Measurements from ENCODE around the gene PANX3. TPM values are rescaled to one million over a fixed set of nuclear protein-coding genes. Genes with fewer than 3 reads are reported as not detected.

PANX3 gene
- polyA plus RNA-seq (2013, experiment 1 of 2): not detected
- polyA plus RNA-seq (2013, experiment 2 of 2): not detected

GRCh38 chr11:124611064-124611463 lies at the start of gene PANX3:
Gene PANX3 (plus strand): TSS chr11:124611428. CDS start chr11:124611557, 129 bp downstream.
- Histone ChIP-seq H4K5ac (ENCODE audit: low read length) (no peak within 1 kb of the TSS), H2AK5ac (ENCODE audit: low read length) (no peak within 1 kb of the TSS), H3K27me3 (ENCODE audit: insufficient read depth, low read length, poor library complexity) (no peaks in the 10 kb centered on the region), H2BK120ac (ENCODE audit: low read depth, low read length) (no peak within 1 kb of the TSS), H3K4me3 (ENCODE audit: low read length) (no peak within 1 kb of the TSS), H3K18ac (ENCODE audit: low read length) (no peak within 1 kb of the TSS), H3K23ac (ENCODE audit: low read length) (no peak within 1 kb of the TSS), H3K79me1 (ENCODE audit: low read length) (no peaks in the 10 kb centered on the region), H3K27ac (ENCODE audit: low read depth, low read length) (no peak within 1 kb of the TSS), H2BK15ac (replicated peaks; ENCODE audit: low read depth) (no peak within 1 kb of the TSS), H3K9ac (ENCODE audit: low read length) (no peak within 1 kb of the TSS), H4K8ac (ENCODE audit: low read depth, low read length) (no peak within 1 kb of the TSS), H3K36me3 (ENCODE audit: control insufficient read depth, insufficient read depth, low read length) (no peaks in the 10 kb centered on the region), H3K79me2 (ENCODE audit: control insufficient read depth, insufficient read depth, low read length) (no peaks in the 10 kb centered on the region), H2BK5ac (ENCODE audit: low read length) (no peak within 1 kb of the TSS), H3K4ac (ENCODE audit: low read depth, low read length) (no peak within 1 kb of the TSS), H3K4me2 (ENCODE audit: low read length) (no peak within 1 kb of the TSS), H3K4me1 (ENCODE audit: control insufficient read depth, low read depth, low read length) (no peaks in the 10 kb centered on the region), H3K56ac (ENCODE audit: low read length) (no peak within 1 kb of the TSS)
- no peak for DNase-seq
- no CpG with 5 or more reads among the region's 5 CpGs for WGBS (ENCODE audit: extremely low coverage, insufficient coverage, low lambda C conversion rate)

GRCh38 chr11:124569697-124570096 lies 41.5 kb upstream of the PANX3 start, which contains the start of gene OR8A1:
Gene OR8A1 (plus strand): TSS chr11:124569997. CDS start chr11:124570120, 123 bp downstream.
- Histone ChIP-seq H2AK5ac (ENCODE audit: low read length) (no peak within 1 kb of the TSS), H3K18ac (ENCODE audit: low read length) (no peak within 1 kb of the TSS), H2BK15ac (replicated peaks; ENCODE audit: low read depth) (no peak within 1 kb of the TSS), H3K4me3 (ENCODE audit: low read length) (no peak within 1 kb of the TSS), H3K79me1 (ENCODE audit: low read length) (no peaks in the 10 kb centered on the region), H2BK120ac (ENCODE audit: low read depth, low read length) (no peak within 1 kb of the TSS), H3K79me2 (ENCODE audit: control insufficient read depth, insufficient read depth, low read length) (no peaks in the 10 kb centered on the region), H2BK5ac (ENCODE audit: low read length) (no peak within 1 kb of the TSS), H4K5ac (ENCODE audit: low read length) (no peak within 1 kb of the TSS), H3K4ac (ENCODE audit: low read depth, low read length) (no peak within 1 kb of the TSS), H3K27me3 (ENCODE audit: insufficient read depth, low read length, poor library complexity) (no peaks in the 10 kb centered on the region), H3K9ac (ENCODE audit: low read length) (no peak within 1 kb of the TSS), H3K56ac (ENCODE audit: low read length) (no peak within 1 kb of the TSS), H3K4me1 (ENCODE audit: control insufficient read depth, low read depth, low read length) (no peaks in the 10 kb centered on the region), H3K23ac (ENCODE audit: low read length) (no peak within 1 kb of the TSS), H3K4me2 (ENCODE audit: low read length) (no peak within 1 kb of the TSS), H3K27ac (ENCODE audit: low read depth, low read length) (no peak within 1 kb of the TSS), H4K8ac (ENCODE audit: low read depth, low read length) (no peak within 1 kb of the TSS), H3K36me3 (ENCODE audit: control insufficient read depth, insufficient read depth, low read length) (no peaks in the 10 kb centered on the region)
- no peak for DNase-seq
- no CpG with 5 or more reads among the region's 4 CpGs for WGBS (ENCODE audit: extremely low coverage, insufficient coverage, low lambda C conversion rate)

GRCh38 chr11:124570160-124570559 lies 41.1 kb upstream of the PANX3 start:
- H3K4me2 ChIP-seq (ENCODE audit: low read length): no peak overlapping the region
- H3K4me3 ChIP-seq (ENCODE audit: low read length): no peak overlapping the region
- H4K8ac ChIP-seq (ENCODE audit: low read depth, low read length): no peak overlapping the region
- no CpG with 5 or more reads among the region's 7 CpGs for WGBS (ENCODE audit: extremely low coverage, insufficient coverage, low lambda C conversion rate)
- H3K79me2 ChIP-seq (ENCODE audit: control insufficient read depth, insufficient read depth, low read length): no peaks in the 10 kb centered on the region
- no peak overlapping the region for H3K9ac ChIP-seq (ENCODE audit: low read length)
- no peak overlapping the region for H2BK120ac ChIP-seq (ENCODE audit: low read depth, low read length)
- DNase-seq: no peak
- no peak overlapping the region for H2AK5ac ChIP-seq (ENCODE audit: low read length)
- no peak overlapping the region for H4K5ac ChIP-seq (ENCODE audit: low read length)
- no peaks in the 10 kb centered on the region for H3K79me1 ChIP-seq (ENCODE audit: low read length)
- H3K27me3 ChIP-seq (ENCODE audit: insufficient read depth, low read length, poor library complexity): no peaks in the 10 kb centered on the region
- no peak overlapping the region for H3K56ac ChIP-seq (ENCODE audit: low read length)
- no peak overlapping the region for H3K23ac ChIP-seq (ENCODE audit: low read length)
- H3K4me1 ChIP-seq (ENCODE audit: control insufficient read depth, low read depth, low read length): no peaks in the 10 kb centered on the region
- no peak overlapping the region for H3K27ac ChIP-seq (ENCODE audit: low read depth, low read length)
- no peak overlapping the region for H2BK5ac ChIP-seq (ENCODE audit: low read length)
- no peak overlapping the region for H3K18ac ChIP-seq (ENCODE audit: low read length)
- H2BK15ac ChIP-seq (replicated peaks; ENCODE audit: low read depth): no peak overlapping the region
- H3K36me3 ChIP-seq (ENCODE audit: control insufficient read depth, insufficient read depth, low read length): no peaks in the 10 kb centered on the region
- H3K4ac ChIP-seq (ENCODE audit: low read depth, low read length): no peak overlapping the region

GRCh38 chr11:124577716-124578427 lies 33.4 kb upstream of the PANX3 start:
- Histone ChIP-seq H3K4ac (ENCODE audit: low read depth, low read length) (no peak overlapping the region), H2BK15ac (replicated peaks; ENCODE audit: low read depth) (no peak overlapping the region), H3K79me2 (ENCODE audit: control insufficient read depth, insufficient read depth, low read length) (no peaks in the 10 kb centered on the region), H3K27ac (ENCODE audit: low read depth, low read length) (no peak overlapping the region), H4K5ac (ENCODE audit: low read length) (no peak overlapping the region), H4K8ac (ENCODE audit: low read depth, low read length) (no peak overlapping the region), H3K4me3 (ENCODE audit: low read length) (no peak overlapping the region), H3K56ac (ENCODE audit: low read length) (no peak overlapping the region), H3K4me2 (ENCODE audit: low read length) (no peak overlapping the region), H3K79me1 (ENCODE audit: low read length) (no peaks in the 10 kb centered on the region), H3K9ac (ENCODE audit: low read length) (no peak overlapping the region), H3K18ac (ENCODE audit: low read length) (no peak overlapping the region), H3K23ac (ENCODE audit: low read length) (no peak overlapping the region), H3K27me3 (ENCODE audit: insufficient read depth, low read length, poor library complexity) (no peaks in the 10 kb centered on the region), H2AK5ac (ENCODE audit: low read length) (no peak overlapping the region), H2BK120ac (ENCODE audit: low read depth, low read length) (no peak overlapping the region), H2BK5ac (ENCODE audit: low read length) (no peak overlapping the region), H3K36me3 (ENCODE audit: control insufficient read depth, insufficient read depth, low read length) (no peaks in the 10 kb centered on the region), H3K4me1 (ENCODE audit: control insufficient read depth, low read depth, low read length) (no peaks in the 10 kb centered on the region)
- no peak for DNase-seq
- WGBS (ENCODE audit: extremely low coverage, insufficient coverage, low lambda C conversion rate): no CpG with 5 or more reads among the region's 6 CpGs

- H3K79me2 ChIP-seq (ENCODE audit: control insufficient read depth, insufficient read depth, low read length): no peaks in the 10 kb centered on the region
- H3K4me1 ChIP-seq (ENCODE audit: control insufficient read depth, low read depth, low read length): no peaks in the 10 kb centered on the region
- no peak overlapping the region for H3K23ac ChIP-seq (ENCODE audit: low read length)
- H3K79me1 ChIP-seq (ENCODE audit: low read length): no peaks in the 10 kb centered on the region
- no peak overlapping the region for H3K4ac ChIP-seq (ENCODE audit: low read depth, low read length)
- no peak for DNase-seq
- no peak overlapping the region for H3K4me3 ChIP-seq (ENCODE audit: low read length)
- H2BK5ac ChIP-seq (ENCODE audit: low read length): no peak overlapping the region
- H4K5ac ChIP-seq (ENCODE audit: low read length): no peak overlapping the region
- H3K4me2 ChIP-seq (ENCODE audit: low read length): no peak overlapping the region
- H2AK5ac ChIP-seq (ENCODE audit: low read length): no peak overlapping the region
- no peak overlapping the region for H2BK120ac ChIP-seq (ENCODE audit: low read depth, low read length)
- WGBS (ENCODE audit: extremely low coverage, insufficient coverage, low lambda C conversion rate): no CpG with 5 or more reads among the region's 4 CpGs
- H3K18ac ChIP-seq (ENCODE audit: low read length): no peak overlapping the region
- H3K9ac ChIP-seq (ENCODE audit: low read length): no peak overlapping the region
- no peaks in the 10 kb centered on the region for H3K27me3 ChIP-seq (ENCODE audit: insufficient read depth, low read length, poor library complexity)
- H2BK15ac ChIP-seq (replicated peaks; ENCODE audit: low read depth): no peak overlapping the region
- H3K36me3 ChIP-seq (ENCODE audit: control insufficient read depth, insufficient read depth, low read length): no peaks in the 10 kb centered on the region
- H3K56ac ChIP-seq (ENCODE audit: low read length): no peak overlapping the region
- no peak overlapping the region for H3K27ac ChIP-seq (ENCODE audit: low read depth, low read length)
- H4K8ac ChIP-seq (ENCODE audit: low read depth, low read length): no peak overlapping the region
Measured at GRCh38 chr11:124578761-124579160, 32.5 kb upstream of the PANX3 start.

GRCh38 chr11:124581817-124582216 lies 29.4 kb upstream of the PANX3 start:
- no peak overlapping the region for H2BK5ac ChIP-seq (ENCODE audit: low read length)
- H3K9ac ChIP-seq (ENCODE audit: low read length): no peak overlapping the region
- H3K27ac ChIP-seq (ENCODE audit: low read depth, low read length): no peak overlapping the region
- no peak for DNase-seq
- H3K36me3 ChIP-seq (ENCODE audit: control insufficient read depth, insufficient read depth, low read length): no peaks in the 10 kb centered on the region
- H3K4ac ChIP-seq (ENCODE audit: low read depth, low read length): no peak overlapping the region
- H2BK15ac ChIP-seq (replicated peaks; ENCODE audit: low read depth): no peak overlapping the region
- no peak overlapping the region for H3K23ac ChIP-seq (ENCODE audit: low read length)
- no peaks in the 10 kb centered on the region for H3K4me1 ChIP-seq (ENCODE audit: control insufficient read depth, low read depth, low read length)
- H3K79me1 ChIP-seq (ENCODE audit: low read length): no peaks in the 10 kb centered on the region
- no peaks in the 10 kb centered on the region for H3K27me3 ChIP-seq (ENCODE audit: insufficient read depth, low read length, poor library complexity)
- H3K56ac ChIP-seq (ENCODE audit: low read length): no peak overlapping the region
- H4K8ac ChIP-seq (ENCODE audit: low read depth, low read length): no peak overlapping the region
- no peak overlapping the region for H3K4me2 ChIP-seq (ENCODE audit: low read length)
- H2BK120ac ChIP-seq (ENCODE audit: low read depth, low read length): no peak overlapping the region
- no peak overlapping the region for H4K5ac ChIP-seq (ENCODE audit: low read length)
- WGBS (ENCODE audit: extremely low coverage, insufficient coverage, low lambda C conversion rate): no CpG with 5 or more reads among the region's 6 CpGs
- H3K18ac ChIP-seq (ENCODE audit: low read length): no peak overlapping the region
- H2AK5ac ChIP-seq (ENCODE audit: low read length): no peak overlapping the region
- H3K79me2 ChIP-seq (ENCODE audit: control insufficient read depth, insufficient read depth, low read length): no peaks in the 10 kb centered on the region
- no peak overlapping the region for H3K4me3 ChIP-seq (ENCODE audit: low read length)

All from mesendoderm (in vitro differentiated cells).